Neuron (in vitro differentiated cells): ENCODE results near the gene PRMT1.

ENCODE experiments used
- H2AFZ ChIP-seq: one replicate; pipeline ENCODE4 v1.6.1; 2013; ENCODE audit warnings: low read depth, mild to moderate bottlenecking, inconsistent platforms, low read length, moderate library complexity
- H3K27me3 ChIP-seq: one replicate; pipeline ENCODE4 v1.6.1; 2013; ENCODE audit warnings: low read length; ENCODE audit not compliant: insufficient read depth
- H3K36me3 ChIP-seq: one replicate; pipeline ENCODE4 v1.6.1; 2013; ENCODE audit warnings: low read length; ENCODE audit not compliant: insufficient read depth
- H3K4me1 ChIP-seq: one replicate; pipeline ENCODE4 v1.6.1; 2013; ENCODE audit warnings: low read length; ENCODE audit not compliant: insufficient read depth
- H3K4me3 ChIP-seq: 2 replicates; pipeline ENCODE4 v1.5.1; 2013; ENCODE audit warnings: mild to moderate bottlenecking, low read length, moderate library complexity
- H3K9me3 ChIP-seq: one replicate; pipeline ENCODE4 v1.6.1; 2013; ENCODE audit warnings: low read length

Gene PRMT1

DNA sequence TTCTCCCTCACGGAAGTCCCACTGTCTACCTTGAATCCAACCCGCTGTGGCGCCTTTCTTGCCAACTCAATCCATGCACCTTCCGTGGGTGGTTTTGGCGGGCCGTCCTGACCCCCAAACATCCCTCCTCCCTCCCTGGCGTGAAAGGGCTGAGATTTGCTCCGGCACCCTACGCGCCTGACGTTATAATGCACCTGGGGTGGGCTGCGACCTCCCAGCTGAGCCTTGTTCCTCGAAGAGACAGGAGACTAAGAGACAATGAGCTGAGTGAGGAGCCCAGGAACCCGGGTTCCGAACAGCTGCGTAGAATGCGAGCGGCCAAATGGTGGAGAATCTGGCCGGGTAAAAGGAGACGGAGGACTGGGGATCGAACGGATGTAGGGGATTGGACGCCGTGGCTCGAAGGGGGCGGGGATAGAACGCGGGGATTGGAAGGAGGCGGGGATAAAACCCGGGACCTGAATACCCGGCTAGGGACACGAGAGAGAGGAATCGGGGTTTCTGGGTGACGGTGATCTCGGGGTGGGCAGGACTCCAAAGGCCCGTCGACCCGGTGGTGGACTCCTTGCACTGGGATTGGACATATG is 13.7 kb downstream of the PRMT1 start, which contains the start of gene CPT1C:
Gene CPT1C (plus strand): TSS at position 461 of the 587 bp plus-strand sequence. CDS start 1,137 bp downstream, outside the sequence.
- Histone ChIP-seq H3K36me3 (peaks cover 25% of the 10 kb centered on the region), H2AFZ (peak within 1 kb of the TSS; percentile 77), H3K4me1 (peaks cover 19% of the 10 kb centered on the region), H3K9me3 (no peaks in the 10 kb centered on the region), H3K27me3 (no peaks in the 10 kb centered on the region), H3K4me3 (peak within 1 kb of the TSS; percentile 75)

DNA sequence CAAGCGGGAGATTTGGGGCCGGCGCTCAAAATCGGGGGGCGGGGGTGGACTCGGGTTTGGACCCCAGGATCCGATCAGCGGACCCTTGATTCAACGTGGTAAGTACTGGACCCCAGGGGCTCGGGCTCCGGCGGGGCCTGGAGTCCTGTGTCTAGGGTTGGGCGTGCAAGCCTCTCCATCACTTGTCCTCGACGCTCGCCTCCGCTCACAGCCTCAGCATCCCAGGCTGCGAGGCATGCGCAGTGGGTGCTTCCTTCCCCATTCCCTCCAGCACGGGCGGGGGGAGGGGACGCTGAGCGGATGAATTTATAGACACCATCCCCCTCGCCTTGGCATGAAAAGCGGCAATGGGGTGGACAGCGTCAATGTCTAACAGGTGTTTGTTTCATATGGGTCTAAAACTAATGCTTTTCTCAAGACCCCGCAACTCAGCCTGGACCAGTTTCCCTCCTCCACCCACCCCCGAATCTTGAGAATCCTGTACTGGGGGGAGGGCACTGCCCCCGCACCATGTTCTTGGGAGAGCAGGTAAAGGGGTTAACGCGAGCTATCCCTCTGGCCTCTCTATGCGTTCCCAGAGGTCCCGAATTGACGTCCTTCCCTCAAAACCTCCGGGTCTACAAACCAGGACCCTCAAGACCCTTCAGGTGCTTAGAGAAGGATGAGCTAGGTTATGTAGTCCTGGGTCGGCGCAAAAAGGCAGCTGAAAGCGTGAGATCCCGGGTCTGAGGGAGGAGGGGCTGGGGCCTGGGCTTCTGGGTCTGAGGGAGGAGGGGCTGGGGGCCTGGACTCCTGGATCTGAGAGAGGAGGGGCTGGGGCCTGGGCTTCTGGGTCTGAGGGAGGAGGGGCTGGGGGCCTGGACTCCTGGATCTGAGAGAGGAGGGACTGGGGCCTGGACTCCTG is 14.4 kb downstream of the PRMT1 start:
- Histone ChIP-seq H2AFZ (peak overlapping the region; percentile 77), H3K4me1 (peaks cover 19% of the 10 kb centered on the region), H3K36me3 (peaks cover 19% of the 10 kb centered on the region), H3K4me3 (peak overlapping the region; percentile 75), H3K9me3 (no peaks in the 10 kb centered on the region), H3K27me3 (no peaks in the 10 kb centered on the region)

DNA sequence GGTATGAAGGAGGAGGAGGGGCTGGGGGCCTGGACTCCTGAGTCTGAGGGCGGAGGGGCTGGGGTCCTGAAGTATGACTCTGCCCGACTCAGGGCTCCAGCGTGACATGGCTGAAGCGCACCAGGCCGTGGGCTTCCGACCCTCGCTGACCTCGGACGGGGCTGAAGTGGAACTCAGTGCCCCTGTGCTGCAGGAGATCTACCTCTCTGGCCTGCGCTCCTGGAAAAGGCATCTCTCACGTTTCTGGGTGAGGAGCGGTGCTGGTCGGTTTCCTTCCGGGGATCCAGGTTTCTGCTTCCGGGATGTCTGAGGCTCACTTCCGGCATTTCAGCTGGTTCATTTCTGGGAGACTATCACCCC is 15.1 kb downstream of the PRMT1 start:
- Histone ChIP-seq H3K27me3 (no peaks in the 10 kb centered on the region), H3K36me3 (peaks cover 21% of the 10 kb centered on the region)

DNA sequence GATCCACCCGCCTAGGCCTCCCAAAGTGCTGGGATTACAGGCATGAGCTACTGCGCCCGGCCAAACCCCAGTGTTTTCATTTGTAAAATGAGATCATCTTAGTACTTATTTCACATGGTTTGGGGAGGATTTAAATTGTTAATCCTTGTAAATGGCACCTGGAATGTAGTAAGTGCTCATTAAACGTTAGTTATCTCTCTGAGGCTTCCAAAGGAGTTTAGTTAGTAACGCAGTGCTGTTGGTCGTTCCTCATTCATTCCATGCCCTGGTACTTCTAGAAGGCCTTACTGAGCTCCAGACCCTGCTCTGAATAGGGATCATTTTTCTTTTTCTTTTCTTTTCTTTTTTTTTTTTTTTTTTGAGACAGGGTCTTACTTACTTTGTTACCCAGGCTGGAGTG is 19.0 kb downstream of the PRMT1 start:
- Histone ChIP-seq H3K27me3 (no peaks in the 10 kb centered on the region), H3K4me1 (peaks cover 9% of the 10 kb centered on the region), H3K9me3 (no peaks in the 10 kb centered on the region), H3K36me3 (peaks cover 15% of the 10 kb centered on the region), H3K4me3 (no peak overlapping the region), H2AFZ (no peak overlapping the region)

More for the DNA sequence above, 15.1 kb downstream of the PRMT1 start:
- Histone ChIP-seq H3K4me1 (peaks cover 19% of the 10 kb centered on the region), H3K9me3 (no peaks in the 10 kb centered on the region), H2AFZ (no peak overlapping the region), H3K4me3 (peak overlapping the region; percentile 75)

DNA sequence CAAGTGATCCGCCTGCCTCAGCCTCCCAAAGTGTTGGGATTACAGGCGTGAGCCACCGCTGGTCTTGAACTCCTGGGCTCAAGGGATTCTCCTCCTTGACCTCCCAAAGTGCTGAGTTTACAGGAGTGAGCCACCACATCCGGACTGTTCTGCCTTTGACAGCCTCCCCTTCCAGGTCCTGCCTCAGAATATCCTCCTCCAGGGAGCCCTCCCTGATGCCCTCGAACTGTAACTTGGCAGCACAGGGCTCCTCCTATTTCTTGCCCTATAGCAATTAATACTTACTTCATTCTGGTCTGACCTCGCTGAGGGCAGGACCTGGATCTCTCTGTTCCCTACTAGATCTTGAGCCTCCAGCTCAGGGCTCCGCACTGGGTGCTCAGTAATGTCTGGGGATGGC is 19.8 kb downstream of the PRMT1 start:
- H2AFZ ChIP-seq, result no peak overlapping the region
- H3K4me3 ChIP-seq, result no peak overlapping the region
- peaks cover 15% of the 10 kb centered on the region for H3K36me3 ChIP-seq
- H3K4me1 ChIP-seq, result peaks cover 6% of the 10 kb centered on the region
- no peaks in the 10 kb centered on the region for H3K9me3 ChIP-seq
- no peaks in the 10 kb centered on the region for H3K27me3 ChIP-seq

DNA sequence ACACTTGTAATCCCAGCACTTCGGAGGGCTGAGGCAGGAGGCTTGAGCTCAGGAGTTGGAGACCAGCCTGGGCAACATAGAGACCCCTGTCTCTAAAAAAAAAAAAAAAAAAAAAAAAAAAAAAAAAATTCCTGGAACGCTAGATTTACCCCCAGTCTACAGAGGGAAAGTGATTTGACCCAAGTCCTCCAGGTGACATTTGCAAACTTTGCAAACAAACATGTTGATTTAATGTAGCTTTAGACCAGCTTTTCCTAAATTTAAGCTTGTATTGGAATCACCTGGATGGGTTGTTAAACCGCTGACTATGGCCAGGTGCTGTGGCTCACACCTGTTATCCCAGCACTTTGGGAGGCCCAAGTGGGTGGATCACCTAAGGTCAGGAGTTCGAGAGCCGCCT is 22.3 kb downstream of the PRMT1 start:
- Histone ChIP-seq H3K4me3 (no peak overlapping the region), H3K27me3 (no peaks in the 10 kb centered on the region), H2AFZ (no peak overlapping the region), H3K4me1 (no peaks in the 10 kb centered on the region), H3K9me3 (no peaks in the 10 kb centered on the region), H3K36me3 (peaks cover 19% of the 10 kb centered on the region)

DNA sequence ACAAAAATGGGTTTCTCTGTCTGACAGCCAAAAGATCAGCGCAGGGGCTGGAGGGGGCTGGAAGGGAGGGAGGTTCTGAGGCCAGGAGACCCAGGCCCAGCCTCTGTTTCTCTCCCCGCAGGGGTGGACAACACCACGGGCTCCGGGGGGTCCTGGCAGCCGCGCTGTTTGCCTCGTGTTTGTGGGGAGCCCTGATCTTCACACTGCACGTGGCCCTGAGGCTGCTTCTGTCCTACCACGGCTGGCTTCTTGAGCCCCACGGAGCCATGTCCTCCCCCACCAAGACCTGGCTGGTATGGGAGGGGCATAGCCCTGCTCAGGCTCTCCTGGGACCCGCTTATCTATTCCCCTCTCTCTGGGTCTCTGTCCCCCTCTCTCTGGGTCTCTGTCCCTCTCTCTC is 23.5 kb downstream of the PRMT1 start:
- Histone ChIP-seq H3K9me3 (no peaks in the 10 kb centered on the region), H3K27me3 (no peaks in the 10 kb centered on the region), H2AFZ (no peak overlapping the region), H3K4me1 (no peaks in the 10 kb centered on the region), H3K36me3 (peaks cover 31% of the 10 kb centered on the region), H3K4me3 (no peak overlapping the region)

DNA sequence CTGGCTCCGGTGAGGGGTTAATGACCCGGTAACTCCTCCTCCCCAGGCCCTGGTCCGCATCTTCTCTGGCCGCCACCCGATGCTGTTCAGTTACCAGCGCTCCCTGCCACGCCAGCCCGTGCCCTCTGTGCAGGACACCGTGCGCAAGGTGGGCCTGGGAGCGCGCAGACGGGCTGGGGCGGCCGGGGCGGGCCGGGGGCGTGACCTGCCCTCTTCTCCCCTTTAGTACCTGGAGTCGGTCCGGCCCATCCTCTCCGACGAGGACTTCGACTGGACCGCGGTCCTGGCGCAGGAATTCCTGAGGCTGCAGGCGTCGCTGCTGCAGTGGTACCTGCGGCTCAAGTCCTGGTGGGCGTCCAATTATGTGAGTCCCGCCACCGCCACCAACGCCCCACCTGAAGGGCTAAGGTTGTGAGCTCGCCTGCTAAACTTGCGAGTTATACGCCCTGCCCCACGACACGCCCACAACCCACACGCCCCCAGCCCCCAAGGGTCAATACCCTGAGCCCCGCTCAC is 24.3 kb downstream of the PRMT1 start:
- Histone ChIP-seq H3K27me3 (no peaks in the 10 kb centered on the region), H3K4me1 (no peaks in the 10 kb centered on the region), H2AFZ (no peak overlapping the region), H3K9me3 (no peaks in the 10 kb centered on the region), H3K36me3 (peaks cover 38% of the 10 kb centered on the region), H3K4me3 (no peak overlapping the region)

DNA sequence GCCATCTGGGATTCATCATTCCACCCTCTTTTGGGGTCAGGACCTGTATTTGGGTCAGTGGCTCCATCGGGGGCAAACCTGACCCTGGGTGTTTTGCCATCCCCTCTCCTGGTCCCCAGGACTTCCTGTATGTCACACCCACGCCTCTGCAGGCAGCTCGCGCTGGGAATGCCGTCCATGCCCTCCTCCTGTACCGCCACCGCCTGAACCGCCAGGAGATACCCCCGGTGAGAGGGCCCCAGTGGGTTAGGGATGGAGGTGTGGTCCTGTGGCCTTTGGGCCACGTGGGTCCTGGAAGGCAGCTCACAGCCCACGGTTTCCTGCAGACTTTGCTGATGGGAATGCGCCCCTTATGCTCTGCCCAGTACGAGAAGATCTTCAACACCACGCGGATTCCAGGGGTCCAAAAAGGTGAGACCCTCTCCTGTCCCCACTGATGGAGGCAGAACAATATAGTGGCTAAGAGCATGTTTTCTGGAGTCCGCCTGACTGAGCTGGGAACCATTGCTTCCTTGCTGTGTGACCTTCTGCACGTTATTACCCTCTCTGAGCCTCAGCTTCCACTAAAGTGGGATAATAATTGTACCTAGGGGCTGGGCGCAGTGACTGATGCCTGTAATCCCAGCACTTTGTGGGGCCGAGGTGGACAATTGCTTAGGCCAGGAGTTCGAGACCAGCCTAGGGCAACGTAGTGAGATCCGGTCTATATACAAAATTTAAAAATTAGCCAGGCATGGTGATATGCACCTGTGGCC is 28.0 kb downstream of the PRMT1 start:
- Histone ChIP-seq H3K4me1 (no peaks in the 10 kb centered on the region), H3K4me3 (no peak overlapping the region), H3K9me3 (no peaks in the 10 kb centered on the region), H3K36me3 (peaks cover 52% of the 10 kb centered on the region), H3K27me3 (no peaks in the 10 kb centered on the region), H2AFZ (no peak overlapping the region)

DNA sequence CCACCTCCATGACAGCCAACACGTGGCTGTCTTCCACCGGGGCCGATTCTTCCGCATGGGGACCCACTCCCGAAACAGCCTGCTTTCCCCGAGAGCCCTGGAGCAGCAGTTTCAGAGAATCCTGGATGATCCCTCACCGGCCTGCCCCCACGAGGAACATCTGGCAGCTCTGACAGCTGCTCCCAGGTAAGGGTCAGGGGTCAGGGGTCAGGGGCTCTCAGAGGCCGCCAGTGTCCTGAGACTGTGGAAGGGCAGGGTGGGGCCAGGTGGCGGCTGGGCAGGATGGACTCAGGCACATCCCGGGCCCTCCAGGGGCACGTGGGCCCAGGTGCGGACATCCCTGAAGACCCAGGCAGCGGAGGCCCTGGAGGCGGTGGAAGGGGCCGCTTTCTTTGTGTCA is 28.8 kb downstream of the PRMT1 start:
- H2AFZ ChIP-seq, result no peak overlapping the region
- no peaks in the 10 kb centered on the region for H3K9me3 ChIP-seq
- H3K27me3 ChIP-seq, result no peaks in the 10 kb centered on the region
- no peak overlapping the region for H3K4me3 ChIP-seq
- no peaks in the 10 kb centered on the region for H3K4me1 ChIP-seq
- H3K36me3 ChIP-seq, result peaks cover 61% of the 10 kb centered on the region

DNA sequence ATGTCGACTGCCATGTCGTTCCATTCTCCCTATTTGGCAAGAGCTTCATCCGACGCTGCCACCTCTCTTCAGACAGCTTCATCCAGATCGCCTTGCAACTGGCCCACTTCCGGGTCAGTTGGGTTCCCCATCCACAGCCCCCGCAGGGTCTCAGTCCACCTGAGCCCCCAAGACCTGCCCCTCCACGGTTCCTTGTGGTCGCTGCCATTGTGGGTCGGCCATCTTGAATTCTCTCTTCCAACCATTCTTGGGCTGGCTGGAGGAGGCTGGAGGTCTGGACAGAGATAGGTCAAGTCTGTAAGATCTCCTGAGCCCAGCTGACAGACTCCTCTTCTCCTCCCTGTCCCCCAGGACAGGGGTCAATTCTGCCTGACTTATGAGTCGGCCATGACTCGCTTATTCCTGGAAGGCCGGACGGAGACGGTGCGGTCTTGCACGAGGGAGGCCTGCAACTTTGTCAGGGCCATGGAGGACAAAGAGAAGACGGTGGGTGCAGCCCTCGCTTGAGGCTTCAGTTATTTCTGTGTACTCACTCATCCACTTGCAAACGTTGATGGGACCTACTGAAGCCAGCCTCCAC is 33.4 kb downstream of the PRMT1 start:
- no peaks in the 10 kb centered on the region for H3K27me3 ChIP-seq
- H2AFZ ChIP-seq, result no peak overlapping the region
- H3K9me3 ChIP-seq, result peaks cover 2% of the 10 kb centered on the region
- H3K4me1 ChIP-seq, result no peaks in the 10 kb centered on the region
- H3K36me3 ChIP-seq, result peaks cover 62% of the 10 kb centered on the region
- no peak overlapping the region for H3K4me3 ChIP-seq

DNA sequence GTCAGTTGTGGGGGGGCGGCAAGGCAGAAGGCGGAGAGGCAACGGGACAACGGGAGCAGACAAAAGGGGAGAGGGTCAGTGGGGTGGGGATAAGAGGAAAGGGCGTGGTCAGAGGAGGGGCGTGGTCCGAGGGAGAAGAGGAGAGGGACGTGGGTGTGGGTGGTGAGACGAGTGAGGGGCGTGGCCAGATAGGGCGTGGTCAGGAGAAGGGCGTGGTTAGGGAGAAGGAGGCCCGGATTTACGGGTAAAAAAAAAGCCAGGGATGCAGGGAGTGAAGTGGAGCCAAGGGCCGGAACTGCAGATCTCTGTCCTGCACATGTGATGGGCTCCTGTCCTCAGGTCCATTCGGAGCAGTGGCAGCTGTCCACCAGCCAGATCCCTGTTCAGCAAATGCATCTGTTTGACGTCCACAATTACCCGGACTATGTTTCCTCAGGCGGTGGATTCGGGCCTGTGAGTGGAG is 35.4 kb downstream of the PRMT1 start:
- H3K4me1 ChIP-seq, result no peaks in the 10 kb centered on the region
- H2AFZ ChIP-seq, result no peak overlapping the region
- peaks cover 47% of the 10 kb centered on the region for H3K36me3 ChIP-seq
- H3K27me3 ChIP-seq, result no peaks in the 10 kb centered on the region
- H3K4me3 ChIP-seq, result no peak overlapping the region
- H3K9me3 ChIP-seq, result peaks cover 2% of the 10 kb centered on the region
